ENCODE data around the gene BTD. TPM values are rescaled to one million over a fixed set of nuclear protein-coding genes. Genes with fewer than 3 reads are reported as not detected.

Gene BTD, protein sequence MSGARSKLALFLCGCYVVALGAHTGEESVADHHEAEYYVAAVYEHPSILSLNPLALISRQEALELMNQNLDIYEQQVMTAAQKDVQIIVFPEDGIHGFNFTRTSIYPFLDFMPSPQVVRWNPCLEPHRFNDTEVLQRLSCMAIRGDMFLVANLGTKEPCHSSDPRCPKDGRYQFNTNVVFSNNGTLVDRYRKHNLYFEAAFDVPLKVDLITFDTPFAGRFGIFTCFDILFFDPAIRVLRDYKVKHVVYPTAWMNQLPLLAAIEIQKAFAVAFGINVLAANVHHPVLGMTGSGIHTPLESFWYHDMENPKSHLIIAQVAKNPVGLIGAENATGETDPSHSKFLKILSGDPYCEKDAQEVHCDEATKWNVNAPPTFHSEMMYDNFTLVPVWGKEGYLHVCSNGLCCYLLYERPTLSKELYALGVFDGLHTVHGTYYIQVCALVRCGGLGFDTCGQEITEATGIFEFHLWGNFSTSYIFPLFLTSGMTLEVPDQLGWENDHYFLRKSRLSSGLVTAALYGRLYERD
- 1 to 10 TPM; 8.7 to 9.7 TPM for total RNA-seq

DNA sequence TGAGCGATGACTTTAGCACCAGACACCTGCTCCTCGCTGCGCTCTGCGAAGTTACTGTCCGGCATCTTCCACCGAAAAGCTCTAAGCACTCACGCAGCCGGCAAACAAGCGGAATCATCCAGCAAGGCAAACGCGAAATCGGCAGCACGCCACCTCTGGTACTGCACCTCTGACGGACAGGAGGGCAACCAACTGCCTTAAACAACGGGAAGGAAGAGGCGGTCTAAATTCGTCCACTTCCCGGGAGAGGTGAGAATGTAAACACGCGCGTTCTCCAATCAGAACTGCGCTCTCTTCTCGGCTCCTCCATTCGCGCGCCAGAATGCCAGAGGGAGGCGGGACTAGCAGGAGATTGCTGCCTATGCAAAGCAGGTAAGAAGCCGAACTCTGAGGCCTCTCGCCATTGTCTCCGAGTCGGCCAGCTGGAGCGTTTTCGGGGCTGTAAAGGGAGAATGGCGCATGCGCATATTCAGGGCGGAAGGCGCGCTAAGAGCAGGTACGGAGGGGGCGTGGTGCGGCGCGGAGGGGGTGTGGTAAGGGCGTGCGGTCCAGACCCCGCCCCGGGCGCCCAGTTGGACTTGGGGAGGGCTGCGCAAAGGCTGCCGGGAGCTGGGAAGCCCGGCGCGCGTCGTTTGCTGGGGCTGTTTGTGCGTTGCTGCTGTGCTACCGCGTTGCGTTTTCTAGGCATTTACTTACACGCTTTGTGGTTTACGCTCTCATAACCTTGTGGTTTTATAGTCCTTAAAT, at the start of gene BTD, which contains the start of gene HACL1:
BTD (plus strand) TSS at position 347 of the 747 bp plus-strand sequence. CDS start 33,695 bp downstream, outside the sequence.
HACL1 (minus strand) TSS at position 171 of the 747 bp plus-strand sequence; CDS start at position 65, 106 bp downstream.
- DNase-seq: peak; percentile 99
- H3K36me3 Mint-ChIP-seq (ENCODE audit: low read depth): peaks cover 11% of the 10 kb centered on the region
- CTCF ChIA-PET: no interaction called here
- peak within 1 kb of the TSS; percentile 99 for H3K4me3 Mint-ChIP-seq
- peaks cover 1% of the 10 kb centered on the region for H3K9me3 Mint-ChIP-seq
- peak within 1 kb of the TSS; percentile 96 for H3K27ac Mint-ChIP-seq
- H3K27me3 Mint-ChIP-seq (ENCODE audit: low read depth): no peaks in the 10 kb centered on the region
- H3K4me1 Mint-ChIP-seq (ENCODE audit: low read depth): peaks cover 46% of the 10 kb centered on the region
- intact Hi-C loops (cut with micrococcal nuclease): loop anchor here (1.0 to 5.0 kb wide), 12 partner anchors 22 to 911 kb away; partner anchors contain the start of genes CAPN7, DPH3, EAF1 and METTL6

DNA sequence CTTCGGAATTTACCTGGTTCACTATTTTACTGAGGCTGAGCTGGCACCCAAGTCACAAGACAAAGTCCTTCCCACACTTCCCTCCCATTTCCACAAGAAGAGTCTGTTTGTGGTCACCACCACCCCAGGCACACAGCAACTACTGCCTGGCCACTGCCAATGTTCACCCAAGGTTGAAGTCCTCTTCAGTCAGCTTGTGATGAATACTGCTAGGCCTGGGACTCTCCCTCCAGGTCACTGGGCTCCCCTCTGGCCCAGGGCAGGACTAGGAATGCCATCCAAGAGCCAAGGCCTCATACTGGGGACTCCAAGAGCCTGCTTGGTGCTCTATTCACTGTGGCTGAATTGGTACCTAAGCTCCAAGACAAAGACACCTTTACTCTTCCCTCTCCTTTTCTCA, 49.6 kb upstream of the BTD start:
- Mint-ChIP-seq H3K27ac (no peak overlapping the region), H3K4me3 (no peak overlapping the region), H3K9me3 (peaks cover 3% of the 10 kb centered on the region), H3K27me3 (ENCODE audit: low read depth) (no peaks in the 10 kb centered on the region), H3K36me3 (ENCODE audit: low read depth) (peaks cover 4% of the 10 kb centered on the region), H3K4me1 (ENCODE audit: low read depth) (peaks cover 10% of the 10 kb centered on the region)
- no peak for DNase-seq
- CTCF ChIA-PET: no interaction called here
- intact Hi-C loops (cut with micrococcal nuclease): no loop called here

DNA sequence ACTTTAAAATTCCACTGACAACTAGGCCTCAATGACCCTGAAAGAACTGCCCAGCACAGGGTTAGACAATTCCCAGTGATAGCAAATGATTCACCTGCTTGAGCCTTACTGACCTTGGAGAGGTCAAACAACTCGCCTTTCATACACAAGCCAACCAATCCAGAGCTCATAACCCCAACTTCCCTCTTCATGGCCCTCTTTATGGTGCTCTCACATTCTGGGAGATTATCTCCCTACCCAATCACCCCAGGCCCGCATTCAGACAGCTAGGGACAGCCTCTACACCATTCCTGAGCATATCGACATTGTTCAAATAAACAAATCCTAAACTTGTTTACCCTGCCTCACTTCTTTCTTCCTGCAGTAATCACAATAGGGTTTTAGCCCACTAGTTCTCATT, 47.8 kb upstream of the BTD start:
- DNase-seq: no peak
- Mint-ChIP-seq H3K9me3 (no peaks in the 10 kb centered on the region), H3K27me3 (ENCODE audit: low read depth) (no peaks in the 10 kb centered on the region), H3K27ac (no peak overlapping the region), H3K4me1 (ENCODE audit: low read depth) (peaks cover 16% of the 10 kb centered on the region), H3K36me3 (ENCODE audit: low read depth) (peaks cover 4% of the 10 kb centered on the region), H3K4me3 (no peak overlapping the region)
- CTCF ChIA-PET: no interaction called here
- intact Hi-C loops (cut with micrococcal nuclease): no loop called here

DNA sequence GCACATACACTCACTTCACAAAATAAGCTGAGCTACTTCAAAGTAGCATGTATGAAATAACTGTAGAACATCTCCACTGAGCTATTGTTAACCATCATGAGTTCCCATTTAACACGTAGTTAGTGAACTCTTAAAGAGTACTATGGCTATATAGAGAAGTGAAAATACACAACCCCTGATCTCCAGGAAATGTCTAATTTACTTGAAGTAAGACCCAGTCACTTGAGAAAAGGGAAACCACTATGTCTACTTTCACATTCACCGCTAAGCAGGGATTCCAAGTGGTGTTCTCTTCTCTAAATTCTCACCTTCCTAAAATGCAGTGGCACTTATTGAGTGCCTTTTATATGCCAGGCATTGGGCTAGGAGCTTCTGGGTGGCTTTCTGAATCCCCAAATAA, 45.0 kb upstream of the BTD start:
- peaks cover 16% of the 10 kb centered on the region for H3K4me1 Mint-ChIP-seq (ENCODE audit: low read depth)
- intact Hi-C loops (cut with micrococcal nuclease): loop anchor here (2.0 to 5.0 kb wide), 4 partner anchors 22 to 449 kb away; no protein-coding TSS in a partner anchor
- H3K27ac Mint-ChIP-seq: no peak overlapping the region
- H3K9me3 Mint-ChIP-seq: no peaks in the 10 kb centered on the region
- CTCF ChIA-PET: interaction anchor here (0.6 to 2.9 kb wide), 24 partner anchors 9 to 353 kb away, joined by 3 to 24 read pairs (median 3); partner anchors contain the start of gene CAPN7
- DNase-seq: no peak
- H3K36me3 Mint-ChIP-seq (ENCODE audit: low read depth): peaks cover 7% of the 10 kb centered on the region
- no peaks in the 10 kb centered on the region for H3K27me3 Mint-ChIP-seq (ENCODE audit: low read depth)
- H3K4me3 Mint-ChIP-seq: no peak overlapping the region

DNA sequence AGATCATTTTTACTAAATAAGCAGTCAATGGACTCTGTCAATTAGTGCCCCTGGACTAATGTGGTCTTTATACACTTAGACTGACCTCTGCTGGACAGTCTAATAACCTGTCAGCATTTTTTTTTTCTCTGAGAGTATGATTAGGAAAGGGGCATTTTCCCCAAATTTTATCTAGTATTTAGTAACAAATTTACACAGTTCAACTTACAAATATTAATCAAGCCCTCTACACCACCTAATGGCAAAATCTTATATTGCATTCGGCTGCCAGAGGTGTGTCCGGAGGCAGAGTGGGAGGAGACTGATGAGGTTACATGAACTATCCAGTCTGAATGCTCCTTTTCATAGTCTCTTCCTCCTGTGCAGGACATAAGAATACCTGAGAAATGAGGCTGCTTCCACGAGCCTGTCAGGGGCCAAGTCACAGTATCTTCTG, 44.0 kb upstream of the BTD start:
- no peak overlapping the region for H3K27ac Mint-ChIP-seq
- CTCF ChIA-PET: interaction anchor here (0.6 to 2.9 kb wide), 24 partner anchors 13 to 581 kb away, joined by 3 to 24 read pairs (median 3); no protein-coding TSS in a partner anchor
- H3K4me3 Mint-ChIP-seq: no peak overlapping the region
- H3K36me3 Mint-ChIP-seq (ENCODE audit: low read depth): peaks cover 7% of the 10 kb centered on the region
- H3K27me3 Mint-ChIP-seq (ENCODE audit: low read depth): no peaks in the 10 kb centered on the region
- no peaks in the 10 kb centered on the region for H3K9me3 Mint-ChIP-seq
- DNase-seq: peak; percentile 77
- peaks cover 16% of the 10 kb centered on the region for H3K4me1 Mint-ChIP-seq (ENCODE audit: low read depth)
- intact Hi-C loops (cut with micrococcal nuclease): loop anchor here (1.0 to 5.0 kb wide), 8 partner anchors 23 to 450 kb away; partner anchors contain the start of genes EAF1 and METTL6

DNA sequence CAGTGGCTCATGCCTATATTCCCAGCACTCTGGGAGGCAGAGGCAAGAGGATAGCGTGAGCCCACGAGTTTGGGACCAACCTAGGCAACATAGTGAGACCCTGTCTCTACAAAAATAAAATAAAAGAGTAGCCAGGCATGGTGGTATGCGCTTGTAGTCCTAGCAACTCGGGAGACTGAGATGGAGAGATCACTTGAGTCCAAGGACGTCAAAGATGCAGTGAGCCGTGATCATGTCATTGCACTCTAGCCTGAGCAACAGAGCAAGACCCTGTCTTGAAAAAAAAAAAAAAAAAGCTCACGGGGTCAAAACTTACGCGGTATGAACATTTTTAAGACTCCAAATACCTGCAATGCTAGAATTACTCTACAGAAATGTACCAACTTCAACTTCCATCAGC, 43.0 kb upstream of the BTD start:
- Mint-ChIP-seq H3K27me3 (ENCODE audit: low read depth) (no peaks in the 10 kb centered on the region), H3K4me1 (ENCODE audit: low read depth) (peaks cover 16% of the 10 kb centered on the region), H3K27ac (no peak overlapping the region), H3K4me3 (no peak overlapping the region), H3K36me3 (ENCODE audit: low read depth) (peaks cover 10% of the 10 kb centered on the region), H3K9me3 (no peaks in the 10 kb centered on the region)
- intact Hi-C loops (cut with micrococcal nuclease): loop anchor here (5.0 kb wide), 1 partner anchor 451 kb away; no protein-coding TSS in a partner anchor
- CTCF ChIA-PET: interaction anchor here (0.9 to 1.2 kb wide), 3 partner anchors 128 to 358 kb away, joined by 3 to 5 read pairs (median 3); no protein-coding TSS in a partner anchor
- no peak for DNase-seq

DNA sequence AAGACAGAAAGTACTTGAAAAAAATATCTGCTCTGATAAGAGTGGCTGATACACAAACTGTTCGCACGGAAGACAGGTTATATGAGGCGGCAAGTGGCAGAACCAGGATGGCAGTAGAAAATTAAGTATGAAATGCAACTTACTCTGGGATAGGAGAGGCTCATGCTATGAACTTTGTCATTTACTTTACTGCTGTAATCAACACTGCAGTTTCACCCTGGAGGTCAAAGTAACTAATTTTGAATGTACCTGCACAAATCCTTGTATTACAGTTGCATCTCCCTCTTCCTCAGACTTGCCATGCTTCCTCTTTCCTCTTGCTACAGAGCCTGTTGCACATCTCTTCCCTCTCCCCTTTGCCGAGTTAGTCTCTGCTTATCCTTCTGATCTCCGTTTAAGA, 39.0 kb upstream of the BTD start:
- no peaks in the 10 kb centered on the region for H3K9me3 Mint-ChIP-seq
- peaks cover 11% of the 10 kb centered on the region for H3K36me3 Mint-ChIP-seq (ENCODE audit: low read depth)
- no peak for DNase-seq
- CTCF ChIA-PET: interaction anchor here (0.6 kb wide), 1 partner anchor 182 kb away, joined by 3 read pairs; no protein-coding TSS in a partner anchor
- no peak overlapping the region for H3K27ac Mint-ChIP-seq
- intact Hi-C loops (cut with micrococcal nuclease): no loop called here
- H3K4me3 Mint-ChIP-seq: no peak overlapping the region
- H3K27me3 Mint-ChIP-seq (ENCODE audit: low read depth): no peaks in the 10 kb centered on the region
- peaks cover 4% of the 10 kb centered on the region for H3K4me1 Mint-ChIP-seq (ENCODE audit: low read depth)

DNA sequence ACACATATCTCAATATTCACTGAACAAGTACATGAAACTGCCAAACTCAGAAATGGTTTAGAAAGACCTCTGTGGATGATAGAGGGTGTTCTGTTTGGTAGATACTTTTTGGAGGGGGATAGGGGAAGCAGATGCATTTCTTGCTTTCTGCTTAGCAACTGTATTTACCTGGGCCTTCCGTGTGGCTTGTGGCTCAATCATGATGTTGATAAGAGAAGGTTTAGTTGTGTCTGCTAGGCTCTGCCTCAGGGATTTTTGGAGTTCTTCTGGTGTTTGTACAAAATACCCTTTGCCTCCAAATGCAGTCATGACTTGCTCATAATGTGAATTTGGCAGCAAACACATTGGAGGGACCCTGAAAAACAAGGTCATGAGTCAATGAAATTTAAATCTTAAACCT, 38.4 kb upstream of the BTD start:
- CTCF ChIA-PET: no interaction called here
- Mint-ChIP-seq H3K36me3 (ENCODE audit: low read depth) (peaks cover 12% of the 10 kb centered on the region), H3K9me3 (no peaks in the 10 kb centered on the region), H3K27me3 (ENCODE audit: low read depth) (no peaks in the 10 kb centered on the region), H3K4me3 (no peak overlapping the region), H3K4me1 (ENCODE audit: low read depth) (no peaks in the 10 kb centered on the region), H3K27ac (no peak overlapping the region)
- intact Hi-C loops (cut with micrococcal nuclease): no loop called here
- DNase-seq: no peak

DNA sequence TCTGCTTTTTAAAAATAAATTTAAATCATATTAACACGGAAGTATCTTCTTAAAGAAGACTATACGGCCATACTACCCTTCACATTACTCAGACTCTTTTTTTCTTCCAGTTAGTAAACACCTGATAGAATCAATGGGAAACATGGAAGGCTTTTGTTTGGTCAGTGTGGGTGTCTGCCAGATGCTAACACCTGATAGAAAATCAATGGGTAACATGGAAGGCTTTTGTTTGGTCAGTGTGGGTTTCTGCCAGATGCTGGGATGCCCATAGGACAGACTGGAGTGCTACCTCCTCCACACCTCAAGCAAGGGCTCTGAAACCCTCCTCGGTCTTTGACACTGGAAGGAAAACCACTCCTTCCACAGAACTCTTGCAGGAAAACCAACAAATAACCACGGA, 29.4 kb upstream of the BTD start:
- CTCF ChIA-PET: no interaction called here
- intact Hi-C loops (cut with micrococcal nuclease): no loop called here
- peaks cover 2% of the 10 kb centered on the region for H3K4me1 Mint-ChIP-seq (ENCODE audit: low read depth)

DNA sequence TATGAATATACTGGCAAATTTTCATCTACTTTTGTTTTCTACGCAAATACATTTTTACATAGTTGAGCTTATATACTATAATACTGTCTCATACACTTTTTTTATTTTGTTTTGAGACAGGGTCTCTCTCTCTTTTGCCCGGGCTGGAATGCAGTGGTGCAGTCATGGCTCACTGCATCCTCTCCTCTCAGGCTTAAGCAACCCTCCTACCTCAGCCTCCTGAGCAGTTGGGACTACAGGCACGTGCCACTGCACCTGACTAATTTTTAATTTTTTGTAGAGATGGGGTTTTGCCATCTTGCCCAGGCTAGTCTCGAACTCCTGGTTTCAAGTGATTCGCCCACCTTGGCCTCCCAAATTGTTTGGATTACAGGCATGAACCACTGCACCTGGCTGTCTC, 26.1 kb upstream of the BTD start:
- no peaks in the 10 kb centered on the region for H3K27me3 Mint-ChIP-seq (ENCODE audit: low read depth)
- H3K27ac Mint-ChIP-seq: no peak overlapping the region
- CTCF ChIA-PET: interaction anchor here (0.7 kb wide), 1 partner anchor 238 kb away, joined by 3 read pairs; no protein-coding TSS in a partner anchor
- no peak for DNase-seq
- intact Hi-C loops (cut with micrococcal nuclease): no loop called here
- H3K4me3 Mint-ChIP-seq: no peak overlapping the region
- H3K36me3 Mint-ChIP-seq (ENCODE audit: low read depth): peaks cover 9% of the 10 kb centered on the region
- peaks cover 1% of the 10 kb centered on the region for H3K4me1 Mint-ChIP-seq (ENCODE audit: low read depth)
- no peaks in the 10 kb centered on the region for H3K9me3 Mint-ChIP-seq

More for the DNA sequence above, 29.4 kb upstream of the BTD start:
- Mint-ChIP-seq H3K27me3 (ENCODE audit: low read depth) (no peaks in the 10 kb centered on the region), H3K9me3 (no peaks in the 10 kb centered on the region), H3K4me3 (no peak overlapping the region), H3K27ac (no peak overlapping the region), H3K36me3 (ENCODE audit: low read depth) (peaks cover 11% of the 10 kb centered on the region)
- no peak for DNase-seq

DNA sequence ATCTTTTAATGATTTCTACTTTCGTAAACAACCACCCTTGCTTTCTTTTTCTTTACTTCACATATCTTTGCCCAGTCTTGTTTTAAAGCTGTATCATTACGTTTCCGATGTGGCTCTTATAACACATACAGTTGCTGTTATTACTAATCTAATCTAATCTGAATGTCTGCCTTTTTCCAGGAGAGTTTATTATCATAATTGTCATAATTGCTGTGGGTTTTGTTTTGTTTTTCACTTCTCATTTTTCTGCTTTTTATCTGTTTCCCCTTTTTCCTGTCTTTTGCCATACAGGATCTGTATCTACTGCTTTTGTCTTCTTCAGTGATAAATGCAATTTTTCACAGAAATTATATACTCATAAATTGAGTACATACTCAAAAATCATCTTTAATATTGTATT, 25.1 kb upstream of the BTD start:
- Mint-ChIP-seq H3K4me3 (no peak overlapping the region), H3K36me3 (ENCODE audit: low read depth) (peaks cover 5% of the 10 kb centered on the region), H3K27ac (no peak overlapping the region), H3K4me1 (ENCODE audit: low read depth) (no peaks in the 10 kb centered on the region), H3K9me3 (no peaks in the 10 kb centered on the region), H3K27me3 (ENCODE audit: low read depth) (no peaks in the 10 kb centered on the region)
- no peak for DNase-seq
- CTCF ChIA-PET: no interaction called here
- intact Hi-C loops (cut with micrococcal nuclease): no loop called here

Measured in activated naive CD4-positive, alpha-beta T cell treated with anti-CD3 and anti-CD28 coated beads for 36 hours (primary cell).